CD14-positive monocyte (primary cell): ENCODE measurements around the gene SLCO2A1. TPM values are rescaled to one million over a fixed set of nuclear protein-coding genes. Genes with fewer than 3 reads are reported as not detected.

ENCODE experiments used
- DNase-seq, 3 donors: peaks; one replicate each; pipeline ENCODE4 v3.0.0-alpha.2; 2011 to 2022
- H2AFZ ChIP-seq: 2 replicates; pipeline ENCODE4 v1.6.0; 2012; ENCODE audit warnings: mild to moderate bottlenecking, low read depth, low read length, inconsistent platforms; ENCODE audit not compliant: insufficient read depth, poor library complexity, severe bottlenecking
- H3K27ac ChIP-seq, 2 donors: 1 replicate in 1 of 2; 2 replicates in 1 of 2; pipeline ENCODE4 v1.5.1; 2012 to 2013; ENCODE audit warnings: low read length in 2 of 2, control low read depth in 1 of 2, inconsistent platforms in 1 of 2, low read depth in 1 of 2, mild to moderate bottlenecking in 1 of 2
- H3K27me3 ChIP-seq, 2 donors: one replicate each; pipeline versions ENCODE4 v1.6.0 to v1.6.1; 2011 to 2013; ENCODE audit warnings: low read length in 2 of 2; ENCODE audit not compliant: control insufficient read depth in 2 of 2, insufficient read depth in 2 of 2
- H3K36me3 ChIP-seq, 2 donors: replicated peaks in 1 of 2; 1 replicate in 1 of 2; 2 replicates in 1 of 2; pipeline versions ENCODE4 v1.5.1 to v1.6.1; 2012 to 2013; ENCODE audit warnings: low read length in 2 of 2, control low read depth in 1 of 2, inconsistent platforms in 1 of 2, mild to moderate bottlenecking in 1 of 2; ENCODE audit not compliant: insufficient read depth in 2 of 2, control insufficient read depth in 1 of 2
- H3K4me1 ChIP-seq, 2 donors: 1 replicate in 1 of 2; 2 replicates in 1 of 2; pipeline versions ENCODE4 v1.5.1 to v1.6.1; 2012 to 2013; ENCODE audit warnings: low read length in 2 of 2, control low read depth in 1 of 2, inconsistent platforms in 1 of 2, mild to moderate bottlenecking in 1 of 2, moderate library complexity in 1 of 2; ENCODE audit not compliant: insufficient read depth in 2 of 2, control insufficient read depth in 1 of 2
- H3K4me2 ChIP-seq: replicated peaks from 2 replicates; pipeline ENCODE3; 2012; ENCODE audit warnings: low read length, moderate library complexity, mild to moderate bottlenecking; ENCODE audit not compliant: poor library complexity, severe bottlenecking; ENCODE audit errors: extremely low read depth
- H3K4me3 ChIP-seq, 3 experiments: fragments of 200-600 bp in 1 of 3; sonication (generic) in 1 of 3; replicated peaks in 1 of 3; 1 replicate in 2 of 3; 2 replicates in 1 of 3; pipeline ENCODE4 v1.5.1; 2011 to 2013; ENCODE audit warnings: low read length in 3 of 3, mild to moderate bottlenecking in 3 of 3, control low read depth in 2 of 3, low read depth in 2 of 3, inconsistent platforms in 1 of 3, moderate library complexity in 1 of 3
- H3K79me2 ChIP-seq: 2 replicates; pipeline ENCODE4 v1.6.0; 2012; ENCODE audit warnings: mild to moderate bottlenecking, control low read depth, inconsistent platforms, low read length, moderate library complexity; ENCODE audit not compliant: insufficient read depth
- H3K9ac ChIP-seq: 2 replicates; pipeline ENCODE4 v1.6.0; 2017; ENCODE audit warnings: low read length, mild to moderate bottlenecking; ENCODE audit not compliant: insufficient read depth, poor library complexity, severe bottlenecking
- H3K9me3 ChIP-seq, 2 donors: replicated peaks in 1 of 2; 1 replicate in 1 of 2; 2 replicates in 1 of 2; pipeline versions ENCODE4 v1.5.1 to v1.6.1; 2012 to 2013; ENCODE audit warnings: low read length in 2 of 2, control low read depth in 1 of 2; ENCODE audit not compliant: control insufficient read depth in 1 of 2, insufficient read depth in 1 of 2
- H4K20me1 ChIP-seq: 2 replicates; pipeline ENCODE4 v1.6.0; 2012; ENCODE audit warnings: mild to moderate bottlenecking, low read length, control low read depth, moderate library complexity; ENCODE audit not compliant: insufficient read depth
- H3K27ac Mint-ChIP-seq, 7 donors: one replicate each; pipeline ENCODE4 v1.8.0; 2020; ENCODE audit warnings: mild to moderate bottlenecking in 7 of 7, mixed read lengths in 7 of 7, moderate library complexity in 6 of 7, inconsistent platforms in 2 of 7
- H3K27me3 Mint-ChIP-seq, 3 donors: one replicate each; pipeline ENCODE4 v1.8.0; 2021 to 2022; ENCODE audit warnings: low read depth in 3 of 3, mild to moderate bottlenecking in 3 of 3, mixed read lengths in 3 of 3, moderate library complexity in 3 of 3, inconsistent platforms in 1 of 3
- H3K36me3 Mint-ChIP-seq, 2 donors: one replicate each; pipeline ENCODE4 v1.8.0; 2020; ENCODE audit warnings: mixed read lengths in 2 of 2, inconsistent platforms in 1 of 2, mild to moderate bottlenecking in 1 of 2
- H3K4me1 Mint-ChIP-seq: one replicate; pipeline ENCODE4 v1.8.0; 2020; ENCODE audit warnings: mild to moderate bottlenecking, mixed read lengths
- H3K4me3 Mint-ChIP-seq, 2 donors: one replicate each; pipeline ENCODE4 v1.8.0; 2020; ENCODE audit warnings: mild to moderate bottlenecking in 2 of 2, mixed read lengths in 2 of 2, moderate library complexity in 1 of 2
- H3K9me3 Mint-ChIP-seq, 7 donors: one replicate each; pipeline ENCODE4 v1.8.0; 2020 to 2022; ENCODE audit warnings: mixed read lengths in 7 of 7, mild to moderate bottlenecking in 6 of 7, moderate library complexity in 6 of 7, inconsistent platforms in 2 of 7
- CTCF ChIP-seq: fragments of 200-600 bp; IDR thresholded peaks from one replicate; pipeline ENCODE4 v1.8.0; 2022; ENCODE audit warnings: antibody characterized with exemption, mild to moderate bottlenecking
- WGBS: methylation state at CpG from one replicate; pipeline ENCODE4 v1.1.5; 2013; ENCODE audit warnings: missing lambda C conversion rate; ENCODE audit not compliant: insufficient coverage; 5-methylcytosine and 5-hydroxymethylcytosine counted together
- intact Hi-C, 2 donors: fragments of 100-400 bp; cut with micrococcal nuclease; formaldehyde crosslinking; loops; one replicate each; pipeline versions ENCODE4 v1.15.0 to v1.15.1; 2023
- polyA plus RNA-seq, 3 donors: library from polyadenylated mRNA; depleted of rRNA in 1 of 3; unstranded in 2 of 3; stranded (reverse) in 1 of 3; fragments of 300-500 nt in 2 of 3; fragments of >200 nt in 1 of 3; fragmentation: Illumina TruSeq in 2 of 3; gene quantifications; 1 replicate in 2 of 3; 2 replicates in 1 of 3; pipeline ENCODE4 v1.2.3, GENCODE V29; 2012 to 2021

The SLCO2A1 gene
- polyA plus RNA-seq, 3 donors: 0.12 TPM; not detected in 2

DNA sequence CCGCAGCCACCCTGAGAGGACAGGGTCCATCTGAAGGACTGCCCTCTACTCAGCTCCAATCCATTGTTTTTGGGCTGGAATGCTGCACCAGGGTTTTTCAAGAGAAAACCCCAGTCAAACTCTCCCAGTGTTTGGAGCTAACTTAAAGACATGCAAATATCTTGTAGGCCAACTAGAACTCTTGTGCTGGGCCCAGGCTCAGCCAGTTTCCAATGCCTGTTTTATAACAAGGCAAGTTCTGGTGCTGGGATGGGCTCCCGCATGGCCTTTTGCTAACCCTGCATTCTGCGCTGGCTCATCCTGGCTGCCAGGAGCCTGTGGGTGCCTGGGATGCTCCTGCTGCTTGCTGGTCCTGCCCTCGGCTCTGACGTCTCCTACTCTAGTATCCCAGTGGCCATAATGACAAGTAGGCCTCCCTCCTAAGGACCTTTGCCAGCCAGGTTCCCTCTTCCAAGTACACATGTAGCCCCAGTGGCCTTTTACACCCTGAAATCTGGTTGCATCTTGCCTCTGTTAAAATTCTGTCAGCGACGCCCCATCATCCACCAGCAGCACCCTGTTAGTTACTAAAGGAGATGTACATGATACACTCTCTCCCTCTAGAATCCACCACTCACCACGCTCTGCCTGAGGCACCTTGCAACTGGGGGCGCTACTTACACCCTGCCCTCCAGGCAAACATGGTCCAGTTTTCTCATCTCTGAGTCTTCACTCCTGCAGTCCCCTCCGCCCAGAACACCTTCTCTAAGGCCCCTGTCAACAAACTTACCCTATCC is 103.6 kb downstream of the SLCO2A1 start:
- peaks cover 9 to 13% of the 10 kb centered on the region in 2 donors for H3K4me1 ChIP-seq
- Mint-ChIP-seq H3K9me3 (no peaks in the 10 kb centered on the region), H3K4me3 (peak overlapping the region in 1 of 2 donors; percentile 19), H3K4me1 (peaks cover 12% of the 10 kb centered on the region), H3K27me3 (peaks cover 15 to 27% (median 17%) of the 10 kb centered on the region in 3 donors), H3K27ac (peak overlapping the region in 1 of 7 donors; percentile 6), H3K36me3 (no peaks in the 10 kb centered on the region)
- H4K20me1 ChIP-seq: no peaks in the 10 kb centered on the region
- WGBS: 94% methylated on average over 9 of the region's 10 CpGs
- H3K9ac ChIP-seq: no peak overlapping the region
- no peak overlapping the region for H3K4me2 ChIP-seq
- peaks cover 0 to 13% of the 10 kb centered on the region in 2 donors for H3K27me3 ChIP-seq
- H3K9me3 ChIP-seq: no peaks in the 10 kb centered on the region
- H2AFZ ChIP-seq: no peak overlapping the region
- no peak overlapping the region for H3K4me3 ChIP-seq
- H3K27ac ChIP-seq: no peak overlapping the region
- intact Hi-C loops: no loop called here
- DNase-seq: no peak
- no peaks in the 10 kb centered on the region for H3K79me2 ChIP-seq
- no peaks in the 10 kb centered on the region for H3K36me3 ChIP-seq
- no peak for TF ChIP-seq CTCF

DNA sequence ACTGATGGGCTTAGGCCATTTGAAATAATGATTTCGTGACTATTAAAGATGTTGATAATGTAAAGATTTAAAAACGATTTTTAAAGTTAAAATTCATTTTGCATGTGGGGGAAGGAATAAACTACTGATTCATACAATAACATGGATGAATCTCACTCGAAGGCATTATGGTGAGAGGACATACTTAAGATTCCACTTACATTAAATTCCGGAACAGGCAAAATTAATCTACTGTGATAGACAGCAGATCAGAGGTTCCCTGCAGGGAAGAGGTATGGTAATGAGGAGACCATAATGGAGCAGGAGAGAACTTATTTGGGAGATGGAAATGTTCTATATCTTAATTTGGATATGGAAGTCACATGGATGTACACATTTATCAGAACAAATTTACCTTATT is 105.7 kb downstream of the SLCO2A1 start:
- Histone ChIP-seq H3K4me3 (no peak overlapping the region), H2AFZ (no peak overlapping the region), H3K27ac (no peak overlapping the region), H3K4me2 (no peak overlapping the region), H3K9me3 (no peaks in the 10 kb centered on the region), H3K79me2 (no peaks in the 10 kb centered on the region), H3K27me3 (peaks cover 0 to 18% of the 10 kb centered on the region in 2 donors), H3K36me3 (no peaks in the 10 kb centered on the region), H3K4me1 (peaks cover 9 to 13% of the 10 kb centered on the region in 2 donors), H3K9ac (no peak overlapping the region), H4K20me1 (no peaks in the 10 kb centered on the region)
- H3K36me3 Mint-ChIP-seq: no peaks in the 10 kb centered on the region
- peaks cover 15 to 27% (median 19%) of the 10 kb centered on the region in 3 donors for H3K27me3 Mint-ChIP-seq
- H3K4me1 Mint-ChIP-seq: peaks cover 12% of the 10 kb centered on the region
- no peak overlapping the region for H3K4me3 Mint-ChIP-seq
- no peak overlapping the region for H3K27ac Mint-ChIP-seq
- no CpG with 5 or more reads among the region's 4 CpGs for WGBS
- no peak for DNase-seq
- intact Hi-C loops: no loop called here
- TF ChIP-seq CTCF: no peak
- H3K9me3 Mint-ChIP-seq: no peaks in the 10 kb centered on the region
